Measurements from ENCODE around the gene CA5B. TPM values are rescaled to one million over a fixed set of nuclear protein-coding genes. Genes with fewer than 3 reads are reported as not detected.

Gene CA5B
- total and polyA plus RNA-seq, 10 of the 15 experiments (the other 5 are each of a cell fraction or from before 2014, with no cell fraction given) = 1.2 to 6.0 (median 3.2) TPM

DNA sequence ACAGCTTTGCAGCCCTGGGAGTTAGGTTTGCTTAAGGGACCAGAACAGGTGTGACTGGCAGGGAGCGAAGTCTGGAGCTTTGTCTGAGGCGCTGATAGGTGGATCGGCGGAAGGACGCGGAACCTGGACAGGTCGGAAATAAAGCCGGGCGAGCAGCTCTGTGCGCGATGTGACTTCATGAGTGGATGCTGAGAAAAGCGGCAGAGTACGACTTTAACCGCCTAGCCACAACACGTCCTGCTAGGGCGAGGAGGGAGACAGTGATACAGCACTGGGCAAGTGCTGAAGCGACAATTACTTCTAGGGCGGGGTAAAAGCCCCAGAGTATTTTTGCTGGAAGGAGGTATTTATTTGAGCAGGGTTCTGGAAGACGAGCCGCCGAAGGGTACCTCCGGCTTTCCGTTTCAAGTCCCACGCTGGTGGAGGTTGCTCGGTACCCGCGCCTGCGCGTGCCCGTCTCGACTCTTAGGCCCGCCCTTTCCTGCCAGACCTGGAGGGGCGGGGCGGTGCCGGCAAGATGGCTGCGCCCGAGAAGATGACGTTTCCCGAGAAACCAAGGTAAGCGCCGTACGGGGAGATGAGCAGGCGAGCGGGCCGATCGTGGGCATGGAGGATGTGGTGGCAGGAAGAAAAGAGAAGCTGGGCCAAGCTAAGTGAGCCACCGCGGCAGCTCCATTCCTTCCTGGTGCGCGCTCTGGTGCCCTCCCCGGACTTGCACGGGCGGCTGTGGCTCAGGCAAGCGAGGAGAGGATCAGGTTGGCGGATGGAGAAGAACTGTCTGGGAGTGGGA, 52.1 kb downstream of the CA5B start, which contains the start of gene ZRSR2 (continued):
- no peak for TF ChIP-seq ZSCAN29 (IDR thresholded peaks at IDR 0.05)
- no peak for TF ChIP-seq MEF2A (IDR thresholded peaks at IDR 0.05; ENCODE audit: insufficient read depth, low read depth, low read length)
- TF ChIP-seq, protein P1, sequence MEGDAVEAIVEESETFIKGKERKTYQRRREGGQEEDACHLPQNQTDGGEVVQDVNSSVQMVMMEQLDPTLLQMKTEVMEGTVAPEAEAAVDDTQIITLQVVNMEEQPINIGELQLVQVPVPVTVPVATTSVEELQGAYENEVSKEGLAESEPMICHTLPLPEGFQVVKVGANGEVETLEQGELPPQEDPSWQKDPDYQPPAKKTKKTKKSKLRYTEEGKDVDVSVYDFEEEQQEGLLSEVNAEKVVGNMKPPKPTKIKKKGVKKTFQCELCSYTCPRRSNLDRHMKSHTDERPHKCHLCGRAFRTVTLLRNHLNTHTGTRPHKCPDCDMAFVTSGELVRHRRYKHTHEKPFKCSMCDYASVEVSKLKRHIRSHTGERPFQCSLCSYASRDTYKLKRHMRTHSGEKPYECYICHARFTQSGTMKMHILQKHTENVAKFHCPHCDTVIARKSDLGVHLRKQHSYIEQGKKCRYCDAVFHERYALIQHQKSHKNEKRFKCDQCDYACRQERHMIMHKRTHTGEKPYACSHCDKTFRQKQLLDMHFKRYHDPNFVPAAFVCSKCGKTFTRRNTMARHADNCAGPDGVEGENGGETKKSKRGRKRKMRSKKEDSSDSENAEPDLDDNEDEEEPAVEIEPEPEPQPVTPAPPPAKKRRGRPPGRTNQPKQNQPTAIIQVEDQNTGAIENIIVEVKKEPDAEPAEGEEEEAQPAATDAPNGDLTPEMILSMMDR (IDR thresholded peaks at IDR 0.05 in 2 of 3, conservative IDR thresholded peaks at IDR 0.05 in 1 of 3; ENCODE audit: control insufficient read depth in 2 of 3, extremely low read depth in 1 of 3, insufficient read depth in 1 of 3, low read depth in 3 of 3, low read length in 3 of 3) = no peak
- no peak for TF ChIP-seq ZBED1 (IDR thresholded peaks at IDR 0.05; ENCODE audit: borderline replicate concordance)
- peak; percentile 97 for TF ChIP-seq YY1 (IDR thresholded peaks at IDR 0.05; ENCODE audit: low read depth, low read length)
- peak; percentile 50; the same call in 1 of the 2 replicates for TF ChIP-seq SMAD5 (IDR thresholded peaks at IDR 0.05; ENCODE audit: low read depth)
- TF ChIP-seq, protein P2, sequence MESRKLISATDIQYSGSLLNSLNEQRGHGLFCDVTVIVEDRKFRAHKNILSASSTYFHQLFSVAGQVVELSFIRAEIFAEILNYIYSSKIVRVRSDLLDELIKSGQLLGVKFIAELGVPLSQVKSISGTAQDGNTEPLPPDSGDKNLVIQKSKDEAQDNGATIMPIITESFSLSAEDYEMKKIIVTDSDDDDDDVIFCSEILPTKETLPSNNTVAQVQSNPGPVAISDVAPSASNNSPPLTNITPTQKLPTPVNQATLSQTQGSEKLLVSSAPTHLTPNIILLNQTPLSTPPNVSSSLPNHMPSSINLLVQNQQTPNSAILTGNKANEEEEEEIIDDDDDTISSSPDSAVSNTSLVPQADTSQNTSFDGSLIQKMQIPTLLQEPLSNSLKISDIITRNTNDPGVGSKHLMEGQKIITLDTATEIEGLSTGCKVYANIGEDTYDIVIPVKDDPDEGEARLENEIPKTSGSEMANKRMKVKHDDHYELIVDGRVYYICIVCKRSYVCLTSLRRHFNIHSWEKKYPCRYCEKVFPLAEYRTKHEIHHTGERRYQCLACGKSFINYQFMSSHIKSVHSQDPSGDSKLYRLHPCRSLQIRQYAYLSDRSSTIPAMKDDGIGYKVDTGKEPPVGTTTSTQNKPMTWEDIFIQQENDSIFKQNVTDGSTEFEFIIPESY (IDR thresholded peaks at IDR 0.05) = no peak
- no peak for TF ChIP-seq RFX5 (IDR thresholded peaks at IDR 0.05; ENCODE audit: low read depth, low read length)
- peak; percentile 72; the same call in 1 of the 2 replicates for TF ChIP-seq IKZF1 (conservative IDR thresholded peaks at IDR 0.05)
- TF ChIP-seq PAX8 (IDR thresholded peaks at IDR 0.05) = no peak
- no peak for TF ChIP-seq FOXK2 (IDR thresholded peaks at IDR 0.05)
- no peak for TF ChIP-seq NFXL1 (IDR thresholded peaks at IDR 0.05; ENCODE audit: borderline replicate concordance)
- TF ChIP-seq, protein P3, sequence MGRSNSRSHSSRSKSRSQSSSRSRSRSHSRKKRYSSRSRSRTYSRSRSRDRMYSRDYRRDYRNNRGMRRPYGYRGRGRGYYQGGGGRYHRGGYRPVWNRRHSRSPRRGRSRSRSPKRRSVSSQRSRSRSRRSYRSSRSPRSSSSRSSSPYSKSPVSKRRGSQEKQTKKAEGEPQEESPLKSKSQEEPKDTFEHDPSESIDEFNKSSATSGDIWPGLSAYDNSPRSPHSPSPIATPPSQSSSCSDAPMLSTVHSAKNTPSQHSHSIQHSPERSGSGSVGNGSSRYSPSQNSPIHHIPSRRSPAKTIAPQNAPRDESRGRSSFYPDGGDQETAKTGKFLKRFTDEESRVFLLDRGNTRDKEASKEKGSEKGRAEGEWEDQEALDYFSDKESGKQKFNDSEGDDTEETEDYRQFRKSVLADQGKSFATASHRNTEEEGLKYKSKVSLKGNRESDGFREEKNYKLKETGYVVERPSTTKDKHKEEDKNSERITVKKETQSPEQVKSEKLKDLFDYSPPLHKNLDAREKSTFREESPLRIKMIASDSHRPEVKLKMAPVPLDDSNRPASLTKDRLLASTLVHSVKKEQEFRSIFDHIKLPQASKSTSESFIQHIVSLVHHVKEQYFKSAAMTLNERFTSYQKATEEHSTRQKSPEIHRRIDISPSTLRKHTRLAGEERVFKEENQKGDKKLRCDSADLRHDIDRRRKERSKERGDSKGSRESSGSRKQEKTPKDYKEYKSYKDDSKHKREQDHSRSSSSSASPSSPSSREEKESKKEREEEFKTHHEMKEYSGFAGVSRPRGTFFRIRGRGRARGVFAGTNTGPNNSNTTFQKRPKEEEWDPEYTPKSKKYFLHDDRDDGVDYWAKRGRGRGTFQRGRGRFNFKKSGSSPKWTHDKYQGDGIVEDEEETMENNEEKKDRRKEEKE (IDR thresholded peaks at IDR 0.05) = no peak
- 0 out of 2 replicates have a peak, but pooled peaks have one; percentile 6 for TF ChIP-seq MTA2 (IDR thresholded peaks at IDR 0.05; ENCODE audit: low read depth)
- TF ChIP-seq, protein P4, sequence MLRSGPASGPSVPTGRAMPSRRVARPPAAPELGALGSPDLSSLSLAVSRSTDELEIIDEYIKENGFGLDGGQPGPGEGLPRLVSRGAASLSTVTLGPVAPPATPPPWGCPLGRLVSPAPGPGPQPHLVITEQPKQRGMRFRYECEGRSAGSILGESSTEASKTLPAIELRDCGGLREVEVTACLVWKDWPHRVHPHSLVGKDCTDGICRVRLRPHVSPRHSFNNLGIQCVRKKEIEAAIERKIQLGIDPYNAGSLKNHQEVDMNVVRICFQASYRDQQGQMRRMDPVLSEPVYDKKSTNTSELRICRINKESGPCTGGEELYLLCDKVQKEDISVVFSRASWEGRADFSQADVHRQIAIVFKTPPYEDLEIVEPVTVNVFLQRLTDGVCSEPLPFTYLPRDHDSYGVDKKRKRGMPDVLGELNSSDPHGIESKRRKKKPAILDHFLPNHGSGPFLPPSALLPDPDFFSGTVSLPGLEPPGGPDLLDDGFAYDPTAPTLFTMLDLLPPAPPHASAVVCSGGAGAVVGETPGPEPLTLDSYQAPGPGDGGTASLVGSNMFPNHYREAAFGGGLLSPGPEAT (IDR thresholded peaks at IDR 0.05; ENCODE audit: low read depth) = peak; percentile 78
- no peak for TF ChIP-seq CEBPB (IDR thresholded peaks at IDR 0.05; ENCODE audit: borderline replicate concordance in 1 of 2, low read depth in 2 of 2, low read length in 2 of 2)
- TF ChIP-seq NFYB (IDR thresholded peaks at IDR 0.05; ENCODE audit: insufficient read depth, low read depth, low read length) = no peak
- TF ChIP-seq RBBP5 (conservative IDR thresholded peaks at IDR 0.05) = 0 out of 2 replicates have a peak, but pooled peaks have one; percentile 78
- TF ChIP-seq ASH2L (IDR thresholded peaks at IDR 0.05; ENCODE audit: borderline replicate concordance, low read depth) = no peak
- TF ChIP-seq, protein P5, sequence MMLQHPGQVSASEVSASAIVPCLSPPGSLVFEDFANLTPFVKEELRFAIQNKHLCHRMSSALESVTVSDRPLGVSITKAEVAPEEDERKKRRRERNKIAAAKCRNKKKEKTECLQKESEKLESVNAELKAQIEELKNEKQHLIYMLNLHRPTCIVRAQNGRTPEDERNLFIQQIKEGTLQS (IDR thresholded peaks at IDR 0.05; ENCODE audit: borderline replicate concordance, extremely low read depth, low read depth, low read length) = no peak
- no peak for TF ChIP-seq CHD4 (IDR thresholded peaks at IDR 0.05)

Measured in GM12878 (cell line).